CD4-positive, alpha-beta T cell treated with Interleukin-15 for 1 hour (primary cell): ENCODE measurements around the gene GLUL.
"Not testable (repeated sequence)": the region's sequence is repeated elsewhere in the genome, so short reads cannot be mapped to it uniquely, and the experiment has no call there.

Experiments
- DNase-seq: peaks from one replicate; pipeline ENCODE4 v3.0.0-alpha.2; 2020

GLUL gene

GRCh38 chr1:182392050-182393028, 749 bp upstream of the GLUL start:
- no peak for DNase-seq

GRCh38 chr1:182391028-182391361, 595 bp downstream of the GLUL start:
- DNase-seq, result no peak

- DNase-seq, result no peak
Measured at GRCh38 chr1:182389619-182390047, 2.0 kb downstream of the GLUL start.

DNA sequence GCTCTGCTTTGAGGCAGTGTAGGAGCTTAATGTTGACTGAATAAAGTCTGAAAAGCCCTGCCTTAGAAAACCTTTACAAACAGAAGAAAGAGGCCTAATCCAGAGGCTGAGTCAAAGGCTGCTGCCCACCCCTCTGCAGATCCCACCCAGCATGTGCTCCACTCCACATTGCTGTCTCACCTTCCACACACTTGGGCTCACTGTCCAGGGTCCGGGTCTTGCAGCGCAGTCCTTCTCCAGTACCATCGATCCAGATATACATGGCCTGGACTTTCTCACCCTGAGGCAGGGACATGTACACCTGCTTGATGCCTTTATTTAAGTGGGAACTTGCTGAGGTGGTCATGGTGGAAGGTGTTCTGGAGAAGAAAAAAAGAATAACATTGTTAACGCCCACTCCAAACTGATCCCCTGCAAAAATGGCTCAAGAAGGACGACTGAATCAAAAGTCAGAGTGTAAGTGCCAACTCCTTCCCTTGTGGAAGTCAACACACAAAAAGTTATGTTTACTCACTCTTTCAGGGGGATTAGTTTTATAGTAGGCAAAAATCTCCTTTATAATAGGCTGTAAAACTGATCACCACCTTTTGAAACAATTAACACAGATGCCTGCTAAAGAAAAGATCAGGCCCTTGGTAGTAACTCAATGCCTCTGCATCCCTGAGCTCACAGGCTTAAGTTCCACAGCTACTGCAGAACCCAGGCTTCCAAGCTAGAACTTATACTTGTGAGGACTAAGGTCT, 3.0 kb downstream of the GLUL start:
- no peak for DNase-seq

DNA sequence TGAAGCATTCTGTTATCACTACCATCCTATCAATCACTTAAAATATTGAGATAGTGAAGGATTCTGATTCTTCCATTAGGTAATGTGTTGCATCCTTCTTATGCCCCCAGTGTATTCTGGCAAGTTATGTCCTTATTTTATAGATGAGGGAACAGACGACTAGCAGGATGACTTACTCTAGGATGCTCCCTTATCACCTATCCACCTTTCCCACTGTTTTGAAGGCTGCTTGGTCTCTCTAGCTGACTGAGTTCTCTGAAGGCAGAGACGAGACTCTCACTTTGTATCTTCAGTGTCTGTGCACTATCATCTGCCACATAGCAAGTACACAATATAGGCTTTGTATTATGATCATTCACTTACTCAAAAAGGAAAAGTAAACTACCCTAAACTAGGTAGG, 4.0 kb downstream of the GLUL start:
- no peak for DNase-seq

DNA sequence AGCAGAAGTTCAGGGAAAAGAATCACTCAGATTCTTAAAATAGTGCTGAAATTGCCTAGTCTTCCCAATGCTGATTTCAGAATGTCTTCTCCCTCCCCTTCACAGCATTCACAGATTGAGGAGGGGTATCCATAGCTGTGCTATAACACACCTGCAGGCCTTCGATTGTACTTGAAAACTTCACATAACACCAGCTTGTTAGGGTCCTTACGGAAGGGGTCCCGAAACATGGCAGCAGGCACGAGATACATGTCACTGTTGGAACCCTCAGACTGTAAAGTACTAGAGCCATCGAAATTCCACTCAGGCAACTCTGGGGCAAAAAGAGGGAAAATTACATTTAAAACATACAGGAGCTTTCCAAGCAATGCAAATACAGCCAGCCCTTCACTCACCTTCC, 4.6 kb downstream of the GLUL start:
- DNase-seq, result no peak

DNA sequence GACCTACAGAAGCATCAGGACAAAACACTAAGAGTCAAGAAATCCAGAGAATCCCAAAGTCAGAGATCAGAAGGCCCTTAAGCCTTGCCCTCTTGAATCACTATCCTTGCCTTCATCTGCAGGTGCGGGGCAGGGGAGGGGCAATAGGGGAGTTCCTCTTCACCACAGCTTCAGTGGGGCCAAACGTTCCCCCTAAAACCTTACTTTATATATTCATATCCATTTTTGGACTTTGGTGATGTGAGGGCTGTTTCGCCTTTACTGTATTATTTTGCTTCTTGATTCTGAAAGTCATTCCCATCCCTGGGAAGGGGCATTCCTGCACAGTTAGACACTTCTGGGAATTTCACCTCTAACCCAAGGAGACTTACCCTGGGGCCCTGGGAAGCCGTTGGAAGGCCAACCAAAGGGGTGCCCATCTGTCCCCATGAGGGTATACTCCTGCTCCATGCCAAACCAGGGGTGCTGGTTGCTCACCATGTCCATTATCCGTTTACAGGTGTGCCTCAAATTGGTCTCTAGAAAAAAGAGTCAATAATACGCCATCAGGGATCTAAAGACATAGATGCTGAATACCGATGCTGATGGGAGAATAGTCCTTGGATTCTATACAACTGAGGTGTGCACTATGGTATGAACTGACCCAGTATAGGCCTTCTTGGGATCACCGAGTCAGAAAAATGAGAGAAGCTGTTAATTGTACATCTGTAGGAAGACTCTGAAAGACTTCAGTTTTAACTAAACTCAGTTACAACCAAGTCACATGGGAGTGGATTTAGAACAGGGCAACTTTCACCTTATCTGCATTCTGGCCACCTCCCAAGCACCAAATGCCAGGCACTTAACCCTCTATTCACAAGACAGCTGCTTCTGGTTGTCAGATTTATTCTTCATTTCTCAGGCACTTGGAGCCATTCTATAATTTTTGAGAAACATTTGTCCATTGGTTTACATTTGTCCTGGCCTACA, 5.4 kb downstream of the GLUL start:
- DNase-seq, result no peak

GRCh38 chr1:182384387-182384960, 7.1 kb downstream of the GLUL start:
- no peak for DNase-seq

DNA sequence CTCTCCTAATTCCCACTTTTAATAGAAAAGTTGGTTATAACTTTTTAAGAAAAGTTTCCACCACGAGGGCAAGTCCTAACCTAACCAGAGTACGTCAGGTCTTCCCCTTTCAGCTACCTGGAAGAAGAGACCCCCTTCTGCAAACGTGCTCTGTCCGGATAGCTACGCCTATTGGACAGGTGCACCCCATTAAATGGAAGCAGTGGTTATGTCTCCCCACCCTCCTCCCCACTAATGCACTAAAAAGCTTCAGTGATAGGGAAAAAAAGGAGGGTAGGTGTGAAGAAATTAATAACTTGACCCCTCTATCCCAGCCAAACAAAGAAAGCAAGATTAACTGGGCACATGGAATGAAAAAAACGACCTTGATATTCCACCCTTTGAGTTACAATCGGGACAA, 7.7 kb downstream of the GLUL start:
- no peak for DNase-seq

DNA sequence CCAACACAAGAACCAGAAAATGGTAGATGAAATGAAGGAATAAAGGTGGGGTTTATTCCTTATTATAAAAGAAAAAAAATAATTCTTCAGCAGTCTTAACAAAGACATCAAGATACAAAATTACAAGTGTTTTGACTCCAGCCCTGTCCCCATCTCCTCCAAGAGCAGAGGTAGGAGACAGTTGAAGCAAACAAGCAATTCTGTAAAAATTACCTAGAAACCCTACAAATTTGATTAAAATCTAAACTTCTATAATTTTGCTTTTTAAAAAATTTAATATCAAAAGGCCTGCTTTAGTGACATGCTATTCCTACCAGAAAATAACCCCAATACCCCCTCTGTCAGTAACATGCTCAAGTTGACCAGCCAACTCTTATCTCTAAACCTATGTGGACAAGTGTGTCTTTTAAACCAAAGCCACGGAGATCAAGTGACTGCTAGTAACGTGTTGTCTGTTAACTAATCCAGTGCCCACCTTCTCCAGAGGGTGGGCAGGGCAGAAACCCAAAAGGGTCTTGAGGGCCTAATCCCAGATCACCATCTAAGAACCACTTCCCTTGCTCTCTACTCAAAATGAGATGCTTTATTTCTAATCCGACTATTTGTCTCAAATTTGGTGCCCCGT, 8.4 kb downstream of the GLUL start:
- DNase-seq, result no peak

GRCh38 chr1:182381962-182382819, 9.4 kb downstream of the GLUL start:
- DNase-seq, result no peak

DNA sequence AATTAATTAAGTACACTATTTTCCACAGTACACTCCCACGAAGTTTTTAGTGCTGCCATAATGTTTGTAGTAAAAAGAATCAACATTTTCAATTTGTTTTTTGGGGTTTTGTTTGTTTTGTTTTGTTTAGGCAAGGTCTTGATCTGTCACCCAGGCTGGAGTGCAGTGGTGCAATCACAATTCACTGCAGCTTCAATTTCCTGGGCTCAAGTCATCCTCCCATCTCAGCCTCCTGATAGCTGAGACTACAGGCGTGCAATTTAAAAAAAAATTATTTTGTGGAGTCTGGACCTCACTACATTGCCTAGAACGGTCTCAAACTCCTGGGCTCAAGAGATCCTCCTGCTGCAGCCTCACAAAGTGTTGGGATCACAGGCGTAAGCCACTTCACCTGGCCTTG, 11.4 kb downstream of the GLUL start:
- DNase-seq, result no peak

DNA sequence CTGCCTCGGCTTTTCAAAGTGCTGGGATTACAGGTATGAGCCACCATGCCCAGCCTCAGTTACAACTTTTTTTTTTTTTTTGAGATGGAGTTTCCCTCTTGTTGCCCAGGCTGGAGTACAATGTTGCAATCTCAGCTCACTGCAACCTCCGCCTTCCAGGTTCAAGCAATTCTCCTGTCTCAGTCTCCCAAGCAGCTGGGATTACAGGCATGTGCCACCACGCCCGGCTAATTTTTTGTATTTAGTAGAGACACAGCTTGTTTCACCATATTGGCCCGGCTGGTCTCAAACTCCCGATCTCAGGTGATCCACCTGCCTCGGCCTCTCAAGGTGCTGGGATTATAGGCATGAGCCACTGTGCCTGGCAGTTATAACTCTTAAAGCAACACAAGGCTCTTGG, 11.8 kb downstream of the GLUL start:
- not testable (repeated sequence) for DNase-seq

DNA sequence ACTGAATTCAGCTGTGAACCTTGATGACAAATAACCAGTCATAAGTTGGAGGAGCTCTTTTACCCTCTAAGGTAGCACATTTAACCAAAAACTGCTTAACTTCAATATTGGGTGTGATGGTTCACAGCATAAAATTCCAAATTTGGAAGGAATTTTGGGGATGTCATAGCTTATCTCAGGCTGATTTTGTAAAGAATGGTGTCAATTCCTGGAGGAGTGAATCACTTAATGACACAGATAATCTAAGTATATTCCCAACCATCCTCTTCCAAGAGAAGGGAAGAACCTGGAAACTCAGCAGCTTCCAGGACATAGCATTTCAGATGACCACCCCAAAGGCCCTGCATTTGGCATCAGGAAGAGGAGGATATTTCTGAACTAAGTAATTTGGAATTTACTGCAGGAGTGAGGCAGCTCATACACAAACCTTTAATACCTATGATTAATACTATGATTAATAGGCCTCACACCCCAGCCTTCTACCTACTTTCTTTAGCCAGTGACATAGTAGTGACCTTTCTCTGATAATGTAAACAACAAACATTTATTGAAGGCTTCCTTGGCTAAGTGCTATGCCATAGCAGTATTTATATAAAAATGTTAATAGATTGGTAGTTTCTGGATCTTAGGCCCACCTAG, 14.5 kb downstream of the GLUL start:
- DNase-seq, result no peak

GRCh38 chr1:182374101-182374834, 17.3 kb downstream of the GLUL start:
- no peak for DNase-seq

DNA sequence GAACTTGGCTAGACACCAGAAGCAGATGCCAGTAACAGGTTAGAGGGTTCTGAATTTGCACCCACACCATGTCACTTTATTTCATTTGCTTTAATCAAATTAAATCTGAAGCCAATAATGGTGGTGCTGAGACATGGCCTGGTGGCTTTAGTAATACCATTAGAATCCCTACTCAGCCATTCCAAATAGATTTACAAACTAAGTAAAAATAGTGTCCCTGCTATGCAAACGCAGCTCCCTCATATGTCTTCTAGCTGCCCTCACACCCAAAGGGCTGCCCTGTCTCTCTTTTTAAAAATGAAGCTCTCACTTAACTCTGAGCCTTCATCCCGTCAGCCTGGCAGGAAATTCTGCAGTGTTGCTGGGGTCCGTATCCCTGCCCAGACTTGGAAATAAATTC, 21.1 kb downstream of the GLUL start:
- DNase-seq, result no peak

DNA sequence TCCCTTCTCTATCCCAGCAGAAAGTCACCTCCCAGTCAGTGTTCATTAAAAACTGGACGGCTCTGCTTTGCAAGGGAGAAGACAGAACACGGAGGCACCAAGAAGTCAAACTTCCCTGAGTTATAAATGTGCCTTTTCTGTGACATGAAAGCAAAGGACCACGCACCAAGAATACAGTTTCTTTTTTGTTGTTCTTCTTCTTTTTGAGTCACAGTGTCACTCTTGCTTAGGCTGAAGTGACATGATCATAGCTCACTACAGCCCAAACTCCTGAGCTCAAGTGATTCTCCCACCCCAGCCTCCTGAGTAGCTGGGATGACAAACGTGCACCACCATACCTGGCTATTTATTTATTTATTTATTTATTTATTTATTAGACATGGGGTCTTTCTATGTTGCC, 22.7 kb downstream of the GLUL start:
- DNase-seq, result no peak

DNA sequence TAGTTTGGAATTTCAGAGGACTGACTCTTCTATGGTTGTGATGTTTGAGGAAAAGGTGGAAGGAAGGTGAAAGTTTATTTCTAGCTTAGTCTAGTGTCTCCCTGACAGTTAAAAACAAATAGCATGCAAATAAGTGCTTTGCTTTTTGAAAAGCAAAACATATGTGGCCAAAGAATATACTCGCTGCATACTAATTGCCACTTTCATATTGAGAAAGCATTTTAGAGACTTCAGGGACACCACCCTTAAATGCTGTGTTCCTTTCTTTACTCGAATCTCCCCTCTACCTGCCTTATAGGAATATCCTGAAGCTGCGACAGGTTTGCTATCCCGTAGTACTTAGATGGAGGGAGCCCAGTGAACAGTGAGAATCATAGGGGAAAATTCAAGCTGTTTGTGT, 23.2 kb downstream of the GLUL start:
- no peak for DNase-seq

DNA sequence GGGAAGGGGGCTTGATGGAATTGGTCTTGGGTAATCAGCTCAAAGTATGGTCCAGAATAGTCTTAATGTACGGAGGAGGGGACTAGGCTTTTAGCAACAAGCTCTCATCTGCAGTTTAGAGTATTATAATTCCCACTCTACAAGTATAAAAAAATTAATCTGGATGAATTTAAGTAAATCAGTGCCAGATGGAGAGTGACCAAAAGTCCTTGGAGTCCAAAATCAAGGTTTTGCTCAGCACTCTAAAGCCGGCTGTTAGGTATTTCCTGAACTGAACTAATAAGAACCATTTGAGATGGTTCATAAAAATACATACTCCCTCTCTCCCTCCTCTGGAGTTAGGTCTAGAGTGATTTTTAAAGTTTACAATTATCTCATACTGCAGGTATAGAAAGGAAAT, 23.7 kb downstream of the GLUL start:
- no peak for DNase-seq

GRCh38 chr1:182366596-182366995, 25.0 kb downstream of the GLUL start:
- DNase-seq, result no peak
